ENCODE results near the gene LCN10.

The LCN10 gene

GRCh38 chr9:136721339-136722092, 21.2 kb downstream of the LCN10 start:
- FAIRE-seq (no peak), DNase-seq (ENCODE audit: insufficient read length, low spot score) (no peak)
- no peak for TF ChIP-seq CTCF (IDR thresholded peaks at IDR 0.05; ENCODE audit: insufficient read depth, missing control alignments)

- TF ChIP-seq CTCF (IDR thresholded peaks at IDR 0.05; ENCODE audit: insufficient read depth, missing control alignments): no peak
- DNase-seq (ENCODE audit: insufficient read length, low spot score) (no peak), FAIRE-seq (no peak)
These were observed 21.8 kb downstream of the LCN10 start for GRCh38 chr9:136720898-136721338.

- FAIRE-seq (no peak), DNase-seq (ENCODE audit: insufficient read length, low spot score) (no peak)
- TF ChIP-seq CTCF (IDR thresholded peaks at IDR 0.05; ENCODE audit: insufficient read depth, missing control alignments): no peak
These were observed 22.4 kb downstream of the LCN10 start for GRCh38 chr9:136720251-136720897.

GRCh38 chr9:136719195-136719880, 23.4 kb downstream of the LCN10 start:
- TF ChIP-seq CTCF (IDR thresholded peaks at IDR 0.05; ENCODE audit: insufficient read depth, missing control alignments): no peak
- FAIRE-seq (no peak), DNase-seq (ENCODE audit: insufficient read length, low spot score) (no peak)

GRCh38 chr9:136718345-136719194, 24.2 kb downstream of the LCN10 start:
- FAIRE-seq: no peak
- TF ChIP-seq CTCF (IDR thresholded peaks at IDR 0.05; ENCODE audit: insufficient read depth, missing control alignments): no peak

GRCh38 chr9:136717399-136717798, 25.3 kb downstream of the LCN10 start:
- FAIRE-seq: no peak
- no peak for DNase-seq (ENCODE audit: insufficient read length, low spot score)
- no peak for TF ChIP-seq CTCF (IDR thresholded peaks at IDR 0.05; ENCODE audit: insufficient read depth, missing control alignments)

More at GRCh38 chr9:136718345-136719194, 24.2 kb downstream of the LCN10 start:
- no peak for DNase-seq (ENCODE audit: insufficient read length, low spot score)

Measured in D721Med (cell line).